GM21825 (cell line): ENCODE measurements around the gene GTF2A2.

Experiments
- ATAC-seq: cut with Tn5 transposase; IDR thresholded peaks from one replicate; pipeline ENCODE4 v1.9.1; 2021; ENCODE audit warnings: mild to moderate bottlenecking, moderate library complexity; ENCODE audit not compliant: unreplicated experiment

The GTF2A2 gene

DNA sequence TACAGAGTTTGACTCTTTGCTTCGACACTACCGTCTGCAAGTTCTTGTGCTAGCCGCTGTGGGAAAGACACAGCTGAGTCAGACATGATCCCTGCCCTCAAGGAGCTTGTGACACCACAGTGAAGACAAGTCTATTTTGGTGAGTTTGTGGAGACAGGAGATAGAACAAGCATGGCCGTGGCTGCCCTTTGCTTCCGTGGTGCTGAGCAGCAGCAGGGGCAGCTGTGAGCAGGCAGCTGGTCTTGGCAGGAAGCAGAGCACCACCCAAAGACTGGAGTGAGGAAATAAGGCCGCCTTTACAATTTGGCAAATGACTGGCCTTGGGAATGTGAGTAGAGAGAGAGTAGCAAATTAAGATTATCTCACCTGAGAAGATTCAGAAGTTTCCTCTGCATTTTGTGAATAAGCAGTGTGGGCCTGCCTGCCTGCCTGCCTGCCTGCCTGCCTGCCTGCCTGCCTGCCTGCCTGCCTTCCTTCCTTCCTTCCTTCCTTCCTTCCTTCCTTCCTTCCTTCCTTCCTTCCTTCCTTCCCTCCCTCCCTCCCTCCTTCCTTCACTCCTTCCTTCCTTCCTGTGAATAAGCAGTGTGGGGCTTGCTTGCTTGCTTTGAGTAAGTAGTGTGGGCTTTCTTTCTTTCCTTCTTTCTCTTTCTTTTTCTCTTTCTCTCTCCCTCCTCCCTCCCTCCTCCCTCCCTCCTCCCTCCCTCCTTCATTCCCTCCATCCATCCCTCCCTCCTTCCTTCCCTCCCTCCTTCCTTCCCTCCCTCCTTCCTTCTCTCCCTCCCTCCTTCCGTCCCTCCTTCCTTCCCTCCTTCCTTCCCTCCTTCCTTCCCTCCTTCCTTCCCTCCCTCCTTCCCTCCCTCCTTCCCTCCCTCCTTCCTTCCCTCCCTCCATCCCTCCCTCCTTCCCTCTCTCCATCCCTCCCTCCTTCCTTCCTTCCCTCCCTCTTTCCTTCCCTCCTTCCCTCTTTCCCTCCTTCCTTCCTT is 47.3 kb downstream of the GTF2A2 start:
- ATAC-seq = no peak

DNA sequence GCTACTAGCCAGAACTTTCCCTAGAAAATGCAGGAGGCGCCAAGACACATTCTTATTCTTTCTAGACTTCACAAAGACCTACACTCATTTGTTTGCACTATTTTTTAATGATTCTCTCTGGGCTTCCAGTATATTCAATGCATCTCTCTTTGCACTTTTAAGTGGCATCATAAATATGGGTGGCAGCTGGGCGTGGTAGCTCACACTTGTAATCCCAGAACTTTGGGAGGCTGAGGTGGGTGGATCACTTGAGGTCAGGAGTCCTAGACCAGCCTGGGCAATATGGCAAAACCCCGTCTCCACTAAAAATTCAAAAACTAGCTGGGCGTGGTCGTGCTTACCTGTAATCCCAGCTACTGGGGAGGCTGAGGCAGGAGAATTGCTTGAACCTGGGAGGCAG is 51.3 kb downstream of the GTF2A2 start:
- no peak for ATAC-seq

DNA sequence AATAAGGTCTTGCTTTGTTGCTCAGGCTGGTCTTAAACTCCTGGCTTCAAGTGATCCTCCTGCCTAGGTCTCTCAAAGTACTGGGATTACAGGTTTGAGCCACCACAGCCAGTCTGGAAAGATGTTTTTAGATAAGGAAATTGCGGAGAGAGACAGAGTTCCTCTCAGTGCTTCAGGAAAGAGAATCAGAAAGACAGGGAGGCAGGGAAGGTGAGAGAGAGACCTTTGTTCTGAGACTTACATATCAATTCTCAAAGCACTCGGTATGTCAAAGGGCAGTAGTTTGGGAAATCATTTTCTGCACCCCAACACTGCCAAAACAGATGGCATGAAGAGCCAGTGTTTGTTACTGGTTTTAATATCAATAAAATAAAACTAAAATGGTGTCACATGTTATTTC is 58.9 kb downstream of the GTF2A2 start:
- no peak for ATAC-seq

- no peak for ATAC-seq
Observed at GRCh38 chr15:59596640-59597039, 60.7 kb downstream of the GTF2A2 start.

DNA sequence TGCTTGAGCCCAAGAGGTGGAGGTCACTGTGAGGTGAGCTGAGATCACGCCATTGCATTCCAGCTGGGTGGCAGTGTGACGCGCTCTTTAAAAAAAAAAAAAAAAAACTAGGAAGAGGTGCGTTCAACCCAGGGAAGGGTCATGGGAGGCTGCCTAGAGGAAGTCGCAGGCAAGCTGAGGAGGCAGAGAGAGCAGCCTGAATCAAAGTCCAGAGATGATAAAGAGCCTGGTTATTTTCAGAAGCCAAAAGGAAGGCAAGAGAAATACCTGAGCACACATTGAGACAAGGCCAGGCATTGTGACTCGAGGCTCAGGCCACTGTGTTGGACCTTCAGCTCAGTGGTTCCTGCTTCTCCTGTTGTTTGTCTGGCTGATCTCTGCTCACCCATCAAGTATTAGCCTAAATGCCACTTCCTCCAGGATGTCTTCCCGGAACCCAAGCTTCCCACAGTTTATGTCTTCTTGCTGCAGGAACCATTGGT is 61.8 kb downstream of the GTF2A2 start:
- no peak for ATAC-seq

GRCh38 chr15:59594991-59595390 is 62.3 kb downstream of the GTF2A2 start:
- no peak for ATAC-seq

- ATAC-seq = no peak
Observed at GRCh38 chr15:59594493-59594942, 62.8 kb downstream of the GTF2A2 start.

GRCh38 chr15:59591356-59591755 is 66.0 kb downstream of the GTF2A2 start:
- no peak for ATAC-seq

DNA sequence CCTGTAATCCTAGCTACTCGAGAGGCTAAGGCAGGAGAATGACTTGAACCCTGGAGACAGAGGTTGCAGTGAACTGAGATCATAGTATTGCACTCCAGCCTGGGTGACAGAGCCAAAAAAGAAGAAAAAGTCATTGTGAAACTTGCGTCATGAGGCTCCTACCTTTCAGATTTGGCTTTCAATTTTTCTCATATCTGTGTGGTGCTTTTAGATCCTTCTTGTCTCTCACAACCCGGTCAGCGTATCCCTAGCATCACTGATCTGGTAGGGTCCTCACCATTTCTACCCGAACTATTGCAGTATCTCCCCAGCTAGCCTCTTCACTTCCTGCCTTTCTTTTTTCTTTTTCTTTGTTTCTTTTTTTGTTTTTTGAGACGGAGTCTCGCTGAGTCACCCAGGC is 67.3 kb downstream of the GTF2A2 start:
- ATAC-seq = no peak
